Fibroblast of lung (primary cell): ENCODE measurements around the gene CCDC74B.
"Not testable (repeated sequence)": the region's sequence is repeated elsewhere in the genome, so short reads cannot be mapped to it uniquely, and the experiment has no call there.

Source experiments
- EZH2 ChIP-seq: IDR thresholded peaks from 2 replicates; pipeline ENCODE4 v1.5.1; 2012; ENCODE audit warnings: low read length, control low read depth, mild to moderate bottlenecking; ENCODE audit errors: missing control alignments
- TF ChIP-seq, protein P1 (sequence below), 2 donors: IDR thresholded peaks in 1 of 2; conservative IDR thresholded peaks in 1 of 2; 1 replicate in 1 of 2; 2 replicates in 1 of 2; pipeline ENCODE4 v1.5.1; 2011 to 2012; ENCODE audit warnings: low read length in 2 of 2, control low read depth in 1 of 2, inconsistent platforms in 1 of 2, low read depth in 1 of 2, mild to moderate bottlenecking in 1 of 2

DNA sequence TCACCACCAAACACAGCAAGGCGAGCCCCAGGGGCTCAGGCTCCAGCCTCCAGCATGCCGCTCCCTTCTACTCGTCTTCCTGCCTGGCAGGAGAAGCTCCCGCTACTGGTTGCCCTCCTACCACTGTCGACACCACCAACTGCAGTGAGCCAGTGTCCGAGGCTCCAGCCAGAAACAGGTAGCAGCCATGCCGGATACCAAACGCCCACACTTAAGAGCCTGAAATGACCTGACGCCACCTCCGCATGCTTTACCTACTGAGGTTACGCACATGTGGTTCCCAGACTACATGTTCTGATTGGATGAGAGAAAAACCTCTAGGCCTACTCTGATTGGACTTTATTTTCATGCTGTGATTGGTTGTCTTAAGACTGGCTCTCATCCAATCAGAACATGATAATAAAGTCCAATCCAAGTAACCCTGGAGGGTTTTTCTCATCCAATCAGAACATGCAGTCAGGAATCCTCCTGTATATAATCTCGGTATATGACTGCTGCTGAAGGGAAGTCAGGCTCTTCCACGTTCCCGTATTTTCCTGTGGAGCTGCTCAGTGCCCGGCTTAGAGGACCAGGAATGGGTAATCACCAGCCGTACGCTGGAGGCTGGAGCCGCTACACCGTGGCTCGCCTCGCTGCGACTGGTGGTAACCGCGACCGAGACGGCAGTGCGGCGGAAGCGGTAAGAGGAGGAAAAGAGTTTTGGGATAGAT is 15.6 kb downstream of the CCDC74B start, which contains the start of gene POTEF:
- TF ChIP-seq EZH2, result not testable (repeated sequence)
- TF ChIP-seq, protein P1, sequence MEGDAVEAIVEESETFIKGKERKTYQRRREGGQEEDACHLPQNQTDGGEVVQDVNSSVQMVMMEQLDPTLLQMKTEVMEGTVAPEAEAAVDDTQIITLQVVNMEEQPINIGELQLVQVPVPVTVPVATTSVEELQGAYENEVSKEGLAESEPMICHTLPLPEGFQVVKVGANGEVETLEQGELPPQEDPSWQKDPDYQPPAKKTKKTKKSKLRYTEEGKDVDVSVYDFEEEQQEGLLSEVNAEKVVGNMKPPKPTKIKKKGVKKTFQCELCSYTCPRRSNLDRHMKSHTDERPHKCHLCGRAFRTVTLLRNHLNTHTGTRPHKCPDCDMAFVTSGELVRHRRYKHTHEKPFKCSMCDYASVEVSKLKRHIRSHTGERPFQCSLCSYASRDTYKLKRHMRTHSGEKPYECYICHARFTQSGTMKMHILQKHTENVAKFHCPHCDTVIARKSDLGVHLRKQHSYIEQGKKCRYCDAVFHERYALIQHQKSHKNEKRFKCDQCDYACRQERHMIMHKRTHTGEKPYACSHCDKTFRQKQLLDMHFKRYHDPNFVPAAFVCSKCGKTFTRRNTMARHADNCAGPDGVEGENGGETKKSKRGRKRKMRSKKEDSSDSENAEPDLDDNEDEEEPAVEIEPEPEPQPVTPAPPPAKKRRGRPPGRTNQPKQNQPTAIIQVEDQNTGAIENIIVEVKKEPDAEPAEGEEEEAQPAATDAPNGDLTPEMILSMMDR (conservative IDR thresholded peaks at IDR 0.05 in 1 of 2, IDR thresholded peaks at IDR 0.05 in 1 of 2; ENCODE audit: low read depth in 1 of 2, low read length in 2 of 2), result not testable (repeated sequence)
